Trophoblast cell (in vitro differentiated cells and primary cell): ENCODE results near the gene CENPN.

Experiments used
- DNase-seq, 2 donors: peaks; one replicate each; pipeline ENCODE4 v3.0.0-alpha.2; 2016
- H2AFZ ChIP-seq: 2 replicates; pipeline ENCODE4 v1.6.1; 2013; ENCODE audit warnings: low read length, moderate library complexity, mild to moderate bottlenecking; ENCODE audit not compliant: insufficient read depth, poor library complexity
- H2AK5ac ChIP-seq: 2 replicates; pipeline ENCODE4 v1.6.1; 2013; ENCODE audit warnings: mild to moderate bottlenecking, low read length
- H2BK120ac ChIP-seq: 2 replicates; pipeline ENCODE4 v1.6.1; 2013; ENCODE audit warnings: low read length, mild to moderate bottlenecking, moderate library complexity; ENCODE audit not compliant: insufficient read depth, poor library complexity
- H2BK12ac ChIP-seq: 2 replicates; pipeline ENCODE4 v1.6.1; 2013; ENCODE audit warnings: mild to moderate bottlenecking, low read length, moderate library complexity
- H2BK5ac ChIP-seq: 2 replicates; pipeline ENCODE4 v1.6.1; 2013; ENCODE audit warnings: low read length, low read depth, moderate library complexity, mild to moderate bottlenecking; ENCODE audit not compliant: poor library complexity
- H3K14ac ChIP-seq: 2 replicates; pipeline ENCODE4 v1.6.1; 2013; ENCODE audit warnings: mild to moderate bottlenecking, low read length
- H3K18ac ChIP-seq: 2 replicates; pipeline ENCODE4 v1.6.1; 2013; ENCODE audit warnings: mild to moderate bottlenecking, low read length
- H3K23ac ChIP-seq: 2 replicates; pipeline ENCODE4 v1.6.1; 2013; ENCODE audit warnings: low read length
- H3K27ac ChIP-seq: 2 replicates; pipeline ENCODE4 v1.5.1; 2013; ENCODE audit warnings: low read depth, mild to moderate bottlenecking, inconsistent platforms, low read length, moderate library complexity
- H3K27me3 ChIP-seq: 2 replicates; pipeline ENCODE4 v1.6.1; 2013; ENCODE audit warnings: inconsistent platforms, mild to moderate bottlenecking, low read length, moderate library complexity; ENCODE audit not compliant: insufficient read depth
- H3K36me3 ChIP-seq, 2 experiments: 1 replicate in 1 of 2; 2 replicates in 1 of 2; pipeline ENCODE4 v1.6.1; 2013; ENCODE audit warnings: low read length in 2 of 2, mild to moderate bottlenecking in 2 of 2, moderate library complexity in 1 of 2; ENCODE audit not compliant: insufficient read depth in 2 of 2, control insufficient read depth in 1 of 2
- H3K4ac ChIP-seq: 2 replicates; pipeline ENCODE4 v1.6.1; 2013; ENCODE audit warnings: low read depth, mild to moderate bottlenecking, low read length, moderate library complexity
- H3K4me1 ChIP-seq, 2 experiments: 1 replicate in 1 of 2; 2 replicates in 1 of 2; pipeline ENCODE4 v1.6.1; 2013; ENCODE audit warnings: low read length in 2 of 2, mild to moderate bottlenecking in 2 of 2, moderate library complexity in 1 of 2; ENCODE audit not compliant: insufficient read depth in 2 of 2, control insufficient read depth in 1 of 2
- H3K4me2 ChIP-seq: 2 replicates; pipeline ENCODE4 v1.6.1; 2013; ENCODE audit warnings: inconsistent platforms, mild to moderate bottlenecking, low read length, moderate library complexity
- H3K4me3 ChIP-seq: 2 replicates; pipeline ENCODE4 v1.5.1; 2013; ENCODE audit warnings: mild to moderate bottlenecking, low read depth, low read length, inconsistent platforms
- H3K79me1 ChIP-seq: one replicate; pipeline ENCODE4 v1.6.1; 2013; ENCODE audit warnings: low read length
- H3K79me2 ChIP-seq: 2 replicates; pipeline ENCODE4 v1.6.1; 2013; ENCODE audit warnings: low read length, mild to moderate bottlenecking; ENCODE audit not compliant: control insufficient read depth, insufficient read depth, poor library complexity
- H3K9ac ChIP-seq: 2 replicates; pipeline ENCODE4 v1.6.1; 2013; ENCODE audit warnings: mild to moderate bottlenecking, low read length
- H3K9me3 ChIP-seq: 2 replicates; pipeline ENCODE4 v1.6.1; 2013; ENCODE audit warnings: low read depth, mild to moderate bottlenecking, control low read depth, inconsistent platforms, low read length; ENCODE audit not compliant: insufficient read depth
- H4K12ac ChIP-seq: 2 replicates; pipeline ENCODE4 v1.6.1; 2013; ENCODE audit warnings: low read depth, mild to moderate bottlenecking, low read length, moderate library complexity
- H4K8ac ChIP-seq: 2 replicates; pipeline ENCODE4 v1.6.1; 2013; ENCODE audit warnings: low read depth, mild to moderate bottlenecking, low read length, moderate library complexity
- H4K91ac ChIP-seq: one replicate; pipeline ENCODE4 v1.6.1; 2013; ENCODE audit warnings: low read depth, mild to moderate bottlenecking, low read length, moderate library complexity
- WGBS: extraction: QIAGEN DNeasy Blood & Tissue Kit; methylation state at CpG from one replicate; pipeline ENCODE4 v1.1.7; 2013; ENCODE audit warnings: missing lambda C conversion rate; ENCODE audit not compliant: insufficient read length, insufficient coverage; ENCODE audit errors: extremely low coverage; 5-methylcytosine and 5-hydroxymethylcytosine counted together

Gene CENPN

DNA sequence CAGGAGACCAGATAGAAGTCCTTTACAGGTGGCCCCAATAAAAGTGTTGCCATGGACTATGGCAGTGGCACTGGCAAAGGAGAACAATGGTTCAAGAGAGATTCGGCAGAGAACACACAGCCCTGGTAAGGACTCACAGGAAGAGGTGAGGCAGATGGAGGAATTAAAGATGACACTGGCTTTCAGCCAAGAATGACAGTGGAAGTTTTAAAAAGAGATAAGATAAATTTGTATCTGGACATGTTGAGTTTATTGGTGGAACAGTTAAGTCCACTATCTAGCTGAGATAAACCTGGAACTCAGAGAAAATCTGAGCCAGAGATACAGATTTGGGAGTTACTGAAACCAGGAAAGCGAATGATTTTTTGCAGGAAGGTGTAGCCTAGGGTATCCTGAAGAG lies 20.5 kb upstream of the CENPN start:
- Histone ChIP-seq H3K9me3 (no peaks in the 10 kb centered on the region), H3K14ac (no peak overlapping the region), H3K4ac (no peak overlapping the region), H3K27me3 (no peaks in the 10 kb centered on the region), H2BK120ac (no peak overlapping the region), H3K79me1 (peaks cover 4% of the 10 kb centered on the region), H2BK12ac (no peak overlapping the region), H4K12ac (no peak overlapping the region), H2AK5ac (no peak overlapping the region), H3K4me1 (peaks cover 8 to 11% of the 10 kb centered on the region in 2 experiments), H3K4me2 (no peak overlapping the region), H4K8ac (no peak overlapping the region), H2AFZ (no peak overlapping the region), H4K91ac (no peak overlapping the region), H3K4me3 (no peak overlapping the region), H3K27ac (no peak overlapping the region), H3K36me3 (peaks cover 4% of the 10 kb centered on the region in 2 experiments), H3K18ac (no peak overlapping the region), H3K9ac (no peak overlapping the region), H2BK5ac (no peak overlapping the region), H3K79me2 (peaks cover 5% of the 10 kb centered on the region), H3K23ac (no peak overlapping the region)
- WGBS: no CpG with 5 or more reads among the region's 2 CpGs
- DNase-seq: no peak

- DNase-seq: no peak
- H3K9me3 ChIP-seq: no peaks in the 10 kb centered on the region
- H4K12ac ChIP-seq: no peak overlapping the region
- no peak overlapping the region for H3K14ac ChIP-seq
- no peak overlapping the region for H2AFZ ChIP-seq
- H2BK120ac ChIP-seq: no peak overlapping the region
- H2BK12ac ChIP-seq: no peak overlapping the region
- no peak overlapping the region for H3K18ac ChIP-seq
- no peak overlapping the region for H2BK5ac ChIP-seq
- no peak overlapping the region for H3K4me2 ChIP-seq
- H3K4ac ChIP-seq: no peak overlapping the region
- no CpG with 5 or more reads among the region's 7 CpGs for WGBS
- H3K36me3 ChIP-seq: peaks cover 4% of the 10 kb centered on the region in 2 experiments
- no peak overlapping the region for H3K9ac ChIP-seq
- H3K4me3 ChIP-seq: no peak overlapping the region
- no peak overlapping the region for H4K91ac ChIP-seq
- peaks cover 4% of the 10 kb centered on the region for H3K79me1 ChIP-seq
- H3K27me3 ChIP-seq: no peaks in the 10 kb centered on the region
- H2AK5ac ChIP-seq: no peak overlapping the region
- H3K79me2 ChIP-seq: peaks cover 5% of the 10 kb centered on the region
- no peak overlapping the region for H3K27ac ChIP-seq
- H3K23ac ChIP-seq: no peak overlapping the region
- no peak overlapping the region for H4K8ac ChIP-seq
- H3K4me1 ChIP-seq: peaks cover 10 to 14% of the 10 kb centered on the region in 2 experiments
Observed at GRCh38 chr16:80988756-80989155, 18.3 kb upstream of the CENPN start.

DNA sequence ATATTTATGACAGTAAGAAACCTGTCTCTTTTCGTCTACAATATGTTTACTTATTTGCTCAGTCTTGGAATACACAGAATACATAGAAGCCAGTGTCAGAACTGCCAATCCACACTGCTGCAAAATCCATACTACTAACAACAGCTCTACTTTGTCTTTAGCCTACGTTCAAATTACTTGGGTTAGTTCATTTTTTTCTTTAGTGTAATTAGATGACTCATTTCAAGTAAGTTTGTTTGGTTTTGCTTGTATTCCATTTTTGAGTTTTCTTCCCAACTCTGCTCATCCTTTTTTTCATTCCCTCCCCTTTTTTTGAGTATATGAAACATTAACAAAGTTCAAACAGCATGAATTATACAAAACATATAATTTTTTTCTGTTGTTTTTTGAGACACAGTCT lies 17.2 kb upstream of the CENPN start:
- Histone ChIP-seq H4K12ac (no peak overlapping the region), H2AFZ (no peak overlapping the region), H3K18ac (peak overlapping the region; percentile 59), H3K9me3 (no peaks in the 10 kb centered on the region), H3K4me3 (no peak overlapping the region), H3K4me1 (peaks cover 10 to 14% of the 10 kb centered on the region in 2 experiments), H2AK5ac (no peak overlapping the region), H3K4ac (no peak overlapping the region), H3K14ac (no peak overlapping the region), H2BK5ac (no peak overlapping the region), H3K79me1 (peaks cover 4% of the 10 kb centered on the region), H4K91ac (no peak overlapping the region), H2BK120ac (no peak overlapping the region), H3K4me2 (no peak overlapping the region), H3K27me3 (no peaks in the 10 kb centered on the region), H3K36me3 (peaks cover 4% of the 10 kb centered on the region in 2 experiments), H3K9ac (no peak overlapping the region), H4K8ac (no peak overlapping the region), H3K23ac (no peak overlapping the region), H3K79me2 (peaks cover 5% of the 10 kb centered on the region), H3K27ac (no peak overlapping the region), H2BK12ac (no peak overlapping the region)
- no peak for DNase-seq
- WGBS: no CpG with 5 or more reads among the region's 2 CpGs

GRCh38 chr16:80990577-80990976 lies 16.4 kb upstream of the CENPN start:
- Histone ChIP-seq H3K9ac (no peak overlapping the region), H3K4me1 (peaks cover 10 to 14% of the 10 kb centered on the region in 2 experiments), H3K23ac (no peak overlapping the region), H3K27me3 (no peaks in the 10 kb centered on the region), H3K4ac (no peak overlapping the region), H2AFZ (no peak overlapping the region), H3K79me2 (peaks cover 5% of the 10 kb centered on the region), H4K8ac (no peak overlapping the region), H2BK5ac (no peak overlapping the region), H4K12ac (no peak overlapping the region), H3K9me3 (no peaks in the 10 kb centered on the region), H3K36me3 (peaks cover 4 to 7% of the 10 kb centered on the region in 2 experiments), H3K18ac (no peak overlapping the region), H3K14ac (no peak overlapping the region), H3K27ac (no peak overlapping the region), H2BK12ac (no peak overlapping the region), H3K79me1 (peaks cover 5% of the 10 kb centered on the region), H2AK5ac (no peak overlapping the region), H4K91ac (no peak overlapping the region), H2BK120ac (no peak overlapping the region), H3K4me2 (no peak overlapping the region), H3K4me3 (no peak overlapping the region)
- WGBS: no CpG with 5 or more reads among the region's 3 CpGs
- DNase-seq: no peak
